DMS53 treated with DMSO at 0.1 percent for 48 hours (cell line): ENCODE results near the gene CBS.
"Not testable (repeated sequence)": the region's sequence is repeated elsewhere in the genome, so short reads cannot be mapped to it uniquely, and the experiment has no call there.

ENCODE experiments used
- DNase-seq: peaks from one replicate; lab custom pipeline; 2025; ENCODE audit not compliant: unreplicated experiment; lab: John Stamatoyannopoulos, UW

CBS gene

GRCh38 chr21:43027846-43028731 is 47.5 kb downstream of the CBS start:
- no peak for DNase-seq

DNA sequence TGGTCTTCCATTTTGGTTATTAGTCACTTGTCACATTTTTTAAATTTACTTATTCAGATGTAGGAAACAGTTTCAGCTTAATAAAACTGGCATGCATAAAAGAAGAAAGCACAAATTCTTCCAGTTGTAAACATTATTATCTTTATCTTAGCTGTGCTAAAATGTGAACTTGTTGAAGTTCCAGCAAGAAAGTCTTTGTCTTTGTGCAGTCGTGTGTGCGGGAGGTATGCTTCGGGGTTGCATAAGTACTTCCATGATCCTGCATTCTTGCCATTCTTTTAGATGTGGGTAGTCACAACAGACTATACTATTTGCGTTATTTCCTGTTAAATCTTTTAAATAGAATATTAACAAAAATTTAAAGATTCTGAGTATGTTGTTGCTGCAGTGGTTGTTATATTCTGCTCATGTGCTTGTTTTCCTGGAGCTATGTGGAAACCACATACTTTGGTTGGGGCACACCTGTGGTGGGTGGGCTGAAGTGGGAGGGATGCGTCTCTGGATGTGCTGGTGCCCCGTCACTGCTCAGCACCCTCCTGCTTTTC is 49.9 kb downstream of the CBS start:
- no peak for DNase-seq

DNA sequence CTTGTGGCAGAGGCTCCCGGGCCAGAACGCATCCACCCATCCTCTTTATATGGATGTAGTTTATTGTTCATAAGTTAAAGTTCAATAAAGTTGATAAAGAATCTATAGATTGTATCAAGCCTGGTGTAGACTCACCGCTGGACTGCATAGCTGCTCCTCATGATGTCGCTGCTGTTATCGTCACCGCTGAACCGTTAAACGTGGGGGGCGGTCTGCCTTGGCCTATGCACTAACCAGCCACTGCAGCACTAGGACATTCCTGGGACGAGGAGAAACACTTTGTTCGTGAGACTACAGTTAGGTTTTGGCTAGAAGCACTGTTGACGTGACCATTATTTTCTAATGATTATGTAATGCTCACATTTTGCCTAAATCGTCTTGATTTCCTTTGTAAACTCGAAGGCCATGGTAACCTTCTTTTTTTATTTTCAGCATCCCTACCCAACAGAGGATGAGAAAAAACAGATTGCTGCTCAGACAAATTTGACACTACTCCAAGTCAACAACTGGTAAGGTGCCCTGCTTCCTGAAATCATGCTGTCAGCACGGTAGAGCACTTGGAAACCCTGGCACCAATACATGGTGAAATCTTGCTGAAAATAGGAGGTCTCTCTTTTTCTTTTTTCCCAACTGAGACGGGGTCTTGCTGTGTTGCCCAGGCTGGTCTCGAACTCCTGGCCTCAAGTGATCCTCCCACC is 51.0 kb downstream of the CBS start:
- no peak for DNase-seq

GRCh38 chr21:43023175-43023574 is 52.5 kb downstream of the CBS start:
- DNase-seq, result no peak

DNA sequence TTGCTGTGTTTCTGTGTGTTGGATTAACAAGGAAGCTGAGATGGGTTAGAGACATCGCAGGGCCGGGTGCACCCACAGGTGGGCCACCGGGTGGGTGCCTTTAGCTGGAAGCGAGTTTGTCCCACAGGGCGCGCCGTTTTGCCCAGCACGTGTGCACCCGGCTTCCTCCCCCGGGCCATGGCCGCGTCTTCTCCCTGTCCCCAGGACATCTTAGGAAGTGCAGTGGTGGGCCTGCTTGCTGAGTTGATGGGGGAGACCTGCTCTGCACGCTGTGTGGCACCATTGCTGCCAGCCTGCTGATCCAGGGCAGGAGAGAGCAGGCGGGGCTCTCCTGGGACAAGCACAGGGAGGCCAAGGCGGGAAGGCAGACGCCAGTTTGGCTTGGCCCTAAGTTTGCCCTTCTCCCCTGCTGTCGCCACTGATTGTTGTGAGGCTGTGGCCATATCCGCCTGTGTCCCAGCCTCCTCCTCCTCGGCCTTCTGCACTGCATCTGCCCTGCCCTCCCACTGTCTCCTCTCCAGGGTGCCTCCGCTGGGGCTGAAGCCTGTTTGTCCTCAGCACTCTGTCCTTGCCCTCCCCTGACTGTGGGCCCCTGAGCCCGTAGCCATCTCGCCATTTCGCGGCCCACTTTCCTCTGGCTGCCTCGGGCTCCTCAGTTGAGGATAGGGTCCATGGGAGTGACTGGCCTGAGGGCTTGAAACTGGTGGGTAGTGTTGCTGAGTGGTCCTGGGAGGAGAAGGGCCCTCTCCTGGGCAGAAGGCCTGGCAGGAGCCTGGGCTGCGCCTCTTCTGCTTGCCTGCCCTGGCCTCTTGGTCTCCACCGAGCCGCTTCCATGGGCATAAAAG is 53.7 kb downstream of the CBS start:
- DNase-seq, result no peak

DNA sequence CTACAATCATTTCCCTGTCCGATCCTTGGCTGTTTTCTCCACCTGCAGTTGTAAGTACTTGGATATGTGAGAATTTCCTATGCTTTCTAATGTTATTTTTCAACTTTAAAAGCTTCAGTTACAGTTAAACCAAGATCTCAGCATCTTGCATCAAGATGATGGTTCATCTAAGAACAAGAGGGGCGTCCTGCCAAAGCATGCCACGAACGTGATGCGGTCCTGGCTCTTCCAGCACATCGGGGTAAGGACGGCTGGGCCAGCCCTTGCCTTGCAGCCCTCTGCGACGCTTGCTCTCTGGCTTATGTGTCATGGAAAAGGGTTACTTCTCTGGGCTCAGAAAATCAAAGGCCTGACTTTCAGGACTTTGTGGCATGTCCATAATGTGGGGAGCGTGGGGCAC is 54.4 kb downstream of the CBS start:
- no peak for DNase-seq

- no peak for DNase-seq
These were observed 54.9 kb downstream of the CBS start for GRCh38 chr21:43020771-43021170.

DNA sequence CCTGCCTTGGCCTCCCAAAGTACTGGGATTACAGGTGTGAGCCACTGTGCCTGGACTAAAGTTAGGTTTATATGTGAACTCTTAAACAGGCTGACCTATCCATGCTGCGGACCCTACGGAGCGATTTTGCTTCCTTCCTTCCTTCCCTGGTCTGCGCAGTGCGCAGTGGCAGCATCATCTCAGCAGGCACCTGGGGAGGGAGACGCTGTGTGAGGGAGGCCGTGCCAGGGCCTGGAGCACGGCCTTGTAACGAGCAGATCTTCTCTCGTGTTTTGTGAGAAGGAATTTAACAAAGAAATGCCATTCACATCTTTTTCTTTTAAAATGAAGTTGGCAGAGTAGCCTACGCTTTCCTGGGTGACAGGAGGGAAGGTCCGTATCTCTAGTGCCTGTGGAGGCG is 55.5 kb downstream of the CBS start:
- DNase-seq, result no peak

DNA sequence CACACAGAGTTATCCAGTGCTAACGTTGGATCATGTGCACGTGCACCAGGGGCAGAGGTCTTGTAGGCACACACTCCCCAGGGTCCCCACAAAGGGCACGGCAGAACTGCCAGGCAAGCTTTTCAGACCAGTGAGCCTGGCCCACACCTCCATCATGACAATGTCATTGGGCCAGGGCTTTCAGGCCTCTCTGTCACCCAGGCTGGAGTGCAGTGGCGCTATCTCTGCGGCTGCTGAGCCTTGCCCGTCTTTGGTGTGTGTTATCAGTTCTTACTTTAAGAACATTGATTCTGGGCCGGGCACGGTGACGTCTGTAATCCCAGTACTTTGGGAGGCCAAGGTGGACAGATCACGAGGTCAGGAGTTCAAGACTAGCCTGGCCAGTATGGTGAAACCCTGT is 57.1 kb downstream of the CBS start:
- no peak for DNase-seq

DNA sequence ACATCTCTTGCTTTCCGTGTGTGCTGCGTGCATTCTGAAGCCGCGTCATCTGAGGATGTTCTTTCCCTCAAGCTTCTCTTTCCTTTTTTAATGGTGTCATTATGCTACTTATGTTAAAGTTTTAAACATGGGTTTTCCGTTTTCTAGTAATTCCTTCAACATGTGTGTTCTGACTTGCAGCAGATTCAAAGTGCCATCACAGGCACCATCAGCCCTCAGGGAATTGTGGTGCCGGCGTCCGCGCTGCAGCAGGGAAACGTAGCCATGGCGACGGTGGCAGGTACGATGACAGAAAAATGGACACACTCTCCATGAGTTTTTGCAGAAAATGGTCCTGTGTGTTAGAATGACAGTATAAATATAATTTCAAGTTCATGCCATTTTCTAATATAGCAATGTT is 58.9 kb downstream of the CBS start:
- no peak for DNase-seq

DNA sequence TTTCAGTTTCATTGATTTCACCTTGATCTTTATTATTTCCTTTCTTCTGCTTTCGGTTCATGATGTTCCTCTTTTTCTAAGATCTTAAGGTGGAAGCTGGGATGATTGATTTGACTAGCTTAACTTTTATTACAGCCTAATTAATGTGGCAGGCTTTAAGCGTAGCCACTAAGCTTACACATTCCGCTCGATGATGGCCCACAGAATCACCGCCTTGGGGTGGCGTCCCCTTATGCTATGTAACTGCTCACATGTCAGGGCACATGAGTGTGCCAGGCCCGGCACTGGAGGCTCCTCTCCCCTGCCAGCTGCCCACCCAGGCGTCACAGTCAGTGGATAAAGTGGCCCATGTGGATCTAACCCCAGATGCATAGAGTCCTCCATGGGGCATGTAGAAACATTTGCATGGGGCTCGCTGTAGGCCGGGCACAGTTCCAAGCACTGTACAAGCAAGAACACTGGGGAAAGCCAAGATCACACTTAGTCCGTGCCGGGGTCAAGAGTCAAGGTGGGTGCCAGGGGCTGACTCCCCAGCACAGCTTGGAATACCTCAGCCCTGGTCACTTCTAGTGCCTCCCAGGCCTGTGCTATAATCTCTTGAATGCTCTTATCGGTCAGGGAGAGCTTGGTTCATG is 59.6 kb downstream of the CBS start:
- no peak for DNase-seq

DNA sequence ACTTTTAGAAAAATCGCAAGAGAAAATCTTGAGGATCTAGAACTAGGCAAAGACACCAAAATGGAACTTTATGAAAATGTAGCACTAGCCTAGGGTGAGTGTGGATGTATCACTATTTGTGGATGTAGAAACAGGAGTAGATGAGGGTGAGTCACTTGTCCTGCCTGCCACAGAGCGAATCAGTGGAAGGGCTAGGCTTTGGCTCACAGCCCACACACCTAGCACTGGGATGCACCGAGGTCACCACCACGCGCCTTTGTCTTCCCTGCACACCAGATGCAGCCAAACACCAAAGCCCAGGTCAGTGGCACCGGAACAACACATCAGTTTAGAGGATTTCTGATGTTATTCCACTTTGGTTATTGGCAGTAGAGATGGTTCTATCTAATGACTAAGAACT is 63.0 kb downstream of the CBS start:
- DNase-seq, result no peak

- DNase-seq, result no peak
These were observed 68.8 kb downstream of the CBS start for GRCh38 chr21:43006874-43007208.

DNA sequence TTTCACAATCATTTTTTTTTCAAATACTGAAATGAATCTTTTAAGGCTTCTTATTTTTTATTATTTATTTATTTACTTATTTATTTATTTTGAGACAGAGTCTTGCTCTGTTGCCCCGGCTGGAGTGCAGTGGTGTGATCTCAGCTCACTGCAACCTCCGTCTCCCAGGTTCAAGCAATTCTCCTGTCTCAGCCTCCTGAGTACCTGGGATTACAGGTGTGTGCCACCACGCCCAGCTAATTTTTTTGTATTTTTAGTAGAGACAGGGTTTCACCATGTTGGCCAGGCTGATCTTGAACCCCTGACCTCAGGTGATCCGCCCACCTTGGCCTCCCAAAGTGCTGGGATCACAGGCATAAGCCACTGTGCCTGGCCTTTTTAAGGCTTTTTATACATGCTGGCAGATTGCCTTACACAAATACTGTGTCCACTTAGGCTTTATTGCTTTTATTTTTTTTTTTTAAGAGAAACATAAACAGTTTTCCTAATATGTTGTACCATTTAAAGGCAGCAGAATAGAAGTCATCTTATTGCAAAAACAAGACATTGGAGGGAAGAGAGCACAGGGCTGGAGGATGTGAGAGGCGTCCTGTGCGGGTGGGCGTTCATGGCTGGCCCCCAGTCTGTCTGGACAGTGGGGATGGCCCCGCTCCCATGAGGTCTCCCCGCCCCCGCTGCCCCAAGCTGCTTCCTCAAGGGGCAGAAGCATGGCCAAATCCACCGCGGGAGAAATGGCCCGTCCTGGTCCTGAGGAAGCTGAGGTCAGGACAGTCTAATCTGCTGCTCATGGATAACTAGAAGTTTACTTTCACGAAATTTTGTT is 69.4 kb downstream of the CBS start:
- DNase-seq, result not testable (repeated sequence)

GRCh38 chr21:43005635-43006034 is 70.0 kb downstream of the CBS start:
- DNase-seq, result peak; percentile 38

GRCh38 chr21:43004926-43005325 is 70.7 kb downstream of the CBS start:
- DNase-seq, result no peak
